ENCODE results near the gene KCNK15. TPM values are rescaled to one million over a fixed set of nuclear protein-coding genes. Genes with fewer than 3 reads are reported as not detected.

KCNK15 gene
- total and polyA plus RNA-seq, 9 of the 15 experiments (the other 6 are each of a cell fraction or from before 2014, with no cell fraction given) = 0.03 to 0.30 (median 0.17) TPM; not detected in 5

DNA sequence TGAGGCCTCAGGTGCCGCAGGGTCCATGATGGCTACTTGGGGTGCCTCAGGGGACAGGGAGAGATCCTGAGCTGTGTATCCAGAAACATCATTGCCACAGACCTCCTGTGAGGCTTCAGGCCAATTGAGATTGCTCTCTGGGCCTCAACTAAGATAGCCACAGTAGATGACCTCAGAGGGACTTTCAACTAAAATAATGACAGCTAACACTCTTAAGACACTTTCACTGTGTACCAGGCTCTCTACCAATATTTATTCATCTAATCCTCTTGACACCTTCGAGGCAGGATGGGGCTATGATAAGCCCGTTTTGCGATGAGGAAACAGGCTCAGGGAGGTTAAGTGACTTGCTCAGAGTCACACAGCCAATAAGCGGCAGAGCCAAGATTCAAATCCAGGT is 54.0 kb downstream of the KCNK15 start:
- H3K27me3 ChIP-seq (ENCODE audit: control insufficient read depth in 2 of 2, insufficient read depth in 2 of 2, low read length in 2 of 2) = peaks cover 7 to 27% of the 10 kb centered on the region in 2 experiments; a peak in 3 of 5 replicates
- no peak overlapping the region for H3K27ac ChIP-seq (ENCODE audit: extremely low read depth, low read depth, low read length)
- BruUV-seq (replicated peaks) = no TSS peak
- no peak overlapping the region for H3K4me3 ChIP-seq
- ATAC-seq (no peak), FAIRE-seq (no peak), DNase-seq (ENCODE audit: extremely low read depth in 1 of 4, low spot score in 3 of 4) (no peak)
- no peaks in the 10 kb centered on the region for H3K9me3 ChIP-seq (replicated peaks; ENCODE audit: control insufficient read depth, insufficient read depth, low read depth, low read length)
- H2AFZ ChIP-seq (ENCODE audit: low read depth, low read length) = no peak overlapping the region
- H3K36me3 ChIP-seq (ENCODE audit: control insufficient read depth, insufficient read depth, low read length) = no peaks in the 10 kb centered on the region
- H3K4me2 ChIP-seq (ENCODE audit: insufficient read depth, low read length) = no peak overlapping the region
- no peak overlapping the region for H3K9ac ChIP-seq (ENCODE audit: insufficient read depth in 1 of 2, low read depth in 2 of 2, low read length in 2 of 2)
- no peaks in the 10 kb centered on the region; the same call in 1 of the 2 replicates for H4K20me1 ChIP-seq (replicated peaks; ENCODE audit: control insufficient read depth, insufficient read depth, low read length)
- no peaks in the 10 kb centered on the region for H3K4me1 ChIP-seq (replicated peaks in 1 of 2; ENCODE audit: control insufficient read depth in 2 of 2, insufficient read depth in 2 of 2, low read length in 2 of 2)
- no peaks in the 10 kb centered on the region for H3K79me2 ChIP-seq (ENCODE audit: control insufficient read depth, insufficient read depth, low read length)
- 3% methylated on average over 5 of the region's 5 CpGs for whole genome bisulfite sequencing (ENCODE audit: insufficient coverage, low coverage, missing lambda C conversion rate)
- POLR2A ChIA-PET = interaction anchor here (0.6 to 0.8 kb wide), 2 partner anchors 8 to 305 kb away, joined by 4 to 6 read pairs; no protein-coding TSS in a partner anchor
- TF ChIP-seq HIVEP1 (CRISPR knock-in tag; IDR thresholded peaks at IDR 0.05) (no peak), SREBF1 (IDR thresholded peaks at IDR 0.05; ENCODE audit: borderline replicate concordance, low read depth, low read length) (no peak), RBM25 (IDR thresholded peaks at IDR 0.05; ENCODE audit: low read depth, low read length, severe bottlenecking) (peak; percentile 30), ZFP36 (IDR thresholded peaks at IDR 0.05; ENCODE audit: low read depth, low read length, partially characterized antibody) (peak; percentile 9), CHD7 (IDR thresholded peaks at IDR 0.05; ENCODE audit: low read depth, low read length) (no peak)
- no peaks in the 10 kb centered on the region for H3K9me1 ChIP-seq (ENCODE audit: control insufficient read depth, insufficient read depth, low read length)
- CTCF ChIA-PET (ENCODE audit: low intra/inter-chr PET ratio) = interaction anchor here (0.5 to 2.4 kb wide), 5 partner anchors 68 to 603 kb away, joined by 3 to 17 read pairs (median 4); no protein-coding TSS in a partner anchor
- intact Hi-C loops (cut with micrococcal nuclease) (loop anchor here (1.0 kb wide), 1 partner anchor 68 kb away; no protein-coding TSS in a partner anchor), in situ Hi-C loops (cut with MboI) (no loop called here)
